GM10847 (cell line): ENCODE results near the gene GABRB2.

Experiments used
- POLR2A ChIP-seq: IDR thresholded peaks from 2 replicates; pipeline ENCODE4 v1.6.1; 2011; ENCODE audit not compliant: insufficient read length; ENCODE audit errors: extremely low read depth

GABRB2 gene

DNA sequence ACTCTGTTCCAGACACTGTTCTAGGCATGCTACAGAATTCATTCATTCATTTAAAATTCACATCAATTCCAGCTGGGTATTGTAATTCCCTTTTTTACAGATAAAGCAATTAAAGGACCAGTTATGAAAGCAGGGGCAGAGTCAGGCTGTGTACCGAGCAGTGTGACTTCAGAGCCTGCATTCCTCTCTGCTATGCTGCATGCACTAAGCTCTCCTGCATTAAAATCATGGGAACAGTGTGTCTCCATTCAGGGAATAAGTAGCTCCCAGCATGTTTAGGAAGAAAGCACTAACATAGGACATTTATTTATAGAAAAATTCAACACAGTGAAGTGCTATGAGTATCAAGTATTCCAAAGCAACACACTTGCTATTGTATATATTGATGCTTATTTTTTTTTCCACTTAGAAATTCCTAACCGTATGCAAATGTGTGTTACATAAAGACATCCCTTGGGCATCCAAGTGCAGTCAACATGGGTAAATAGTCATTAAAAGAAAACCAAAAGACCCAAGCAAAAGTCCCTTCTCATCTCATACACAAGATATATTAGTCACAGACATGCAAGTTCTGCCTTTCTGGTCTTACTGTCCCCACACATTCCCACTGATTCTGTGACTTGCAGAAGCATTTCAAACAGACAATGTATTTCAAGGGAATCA, 173.7 kb downstream of the GABRB2 start:
- TF ChIP-seq POLR2A: no peak

DNA sequence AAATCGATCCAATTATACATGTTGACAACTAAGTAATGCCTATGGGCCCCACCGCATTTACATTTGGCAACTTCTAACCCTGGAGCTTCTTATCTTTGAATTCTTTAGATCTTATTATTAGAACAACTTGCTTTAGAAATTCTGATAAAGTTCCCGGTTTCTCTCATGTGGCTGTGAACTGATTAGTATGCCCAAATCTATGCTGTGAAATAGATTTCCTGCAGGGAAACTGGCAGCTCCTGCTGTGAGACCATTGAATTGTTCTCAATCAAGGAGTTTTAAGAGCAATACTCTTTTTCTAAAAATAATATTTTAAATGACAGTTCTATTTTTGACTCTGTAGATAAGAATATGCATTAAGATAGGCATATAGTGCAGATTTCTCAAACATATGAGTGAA, 177.5 kb downstream of the GABRB2 start:
- no peak for TF ChIP-seq POLR2A

DNA sequence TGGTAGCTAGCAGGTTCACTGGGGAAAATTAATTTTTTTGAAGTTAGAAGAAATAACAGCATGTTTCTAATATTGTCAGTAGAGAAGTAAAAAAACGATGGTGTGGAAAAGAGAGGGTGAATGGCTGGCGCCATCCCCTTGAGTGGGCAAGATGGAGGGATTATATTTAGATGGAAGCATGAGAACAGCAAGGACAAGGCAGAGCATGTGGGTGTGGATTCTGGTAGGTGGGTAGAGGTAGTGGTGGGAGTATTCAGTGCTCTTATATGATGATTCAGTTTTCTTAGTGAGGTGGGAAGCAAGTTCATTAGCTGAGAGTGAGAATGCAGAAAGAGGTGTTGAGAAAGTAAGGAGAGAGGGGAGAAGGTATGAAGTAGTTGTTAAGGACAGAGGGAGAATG, 188.1 kb downstream of the GABRB2 start:
- TF ChIP-seq POLR2A: no peak

DNA sequence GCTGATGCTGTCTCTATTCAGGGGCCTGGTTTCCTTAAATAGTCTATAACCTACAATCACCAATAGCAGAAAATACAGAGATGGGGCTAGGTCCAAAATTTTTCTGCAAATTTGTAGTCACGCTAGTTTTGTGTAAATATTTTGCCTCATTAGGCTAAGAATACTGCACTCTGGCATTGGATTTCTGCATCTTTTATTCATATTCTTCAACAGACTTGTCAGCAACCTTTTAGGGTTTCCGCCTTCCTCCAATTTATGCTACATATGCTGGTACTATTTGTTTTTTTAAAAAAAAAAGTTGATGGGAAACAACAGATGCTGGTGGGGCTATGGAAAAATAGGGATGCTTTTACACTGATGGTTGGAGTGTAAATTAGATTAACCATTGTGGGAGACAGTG, 202.3 kb downstream of the GABRB2 start:
- TF ChIP-seq POLR2A: no peak

DNA sequence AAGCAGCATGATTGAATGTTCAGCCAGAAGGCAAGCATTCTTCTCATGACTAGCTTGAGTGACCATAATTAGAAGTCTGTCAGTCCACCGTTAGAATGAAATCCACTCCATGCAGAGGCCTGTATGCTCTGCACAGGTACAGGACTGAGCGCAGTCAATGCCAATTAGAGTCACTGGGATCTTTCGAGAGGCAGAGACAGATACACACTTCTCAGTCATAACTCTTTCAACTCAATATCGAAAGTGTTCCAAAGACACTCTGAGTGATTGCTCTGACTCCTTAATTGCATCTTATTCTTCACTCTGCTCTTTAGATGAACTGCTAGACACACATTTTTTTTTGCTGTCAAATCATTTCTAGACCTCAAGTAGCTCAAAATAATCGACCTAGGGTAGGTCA, 203.6 kb downstream of the GABRB2 start:
- TF ChIP-seq POLR2A: no peak

DNA sequence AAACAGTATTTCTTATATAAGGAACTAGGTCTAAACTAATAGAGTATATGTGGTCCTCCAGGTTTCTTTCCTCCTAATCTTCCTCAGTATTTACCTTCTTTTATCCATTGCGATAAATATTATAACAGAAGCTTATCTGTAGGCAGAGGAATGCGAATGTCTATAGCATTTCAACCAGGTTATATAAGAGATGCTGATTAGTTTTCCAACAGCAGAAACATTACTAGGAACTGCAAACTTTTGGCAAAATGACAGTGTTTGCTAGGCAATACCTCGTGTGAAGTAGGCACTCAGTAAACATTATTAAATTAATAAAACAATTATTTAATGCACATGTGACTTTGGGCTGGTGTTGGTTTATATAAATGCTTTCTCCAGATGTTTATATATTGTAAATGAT, 206.5 kb downstream of the GABRB2 start:
- no peak for TF ChIP-seq POLR2A

DNA sequence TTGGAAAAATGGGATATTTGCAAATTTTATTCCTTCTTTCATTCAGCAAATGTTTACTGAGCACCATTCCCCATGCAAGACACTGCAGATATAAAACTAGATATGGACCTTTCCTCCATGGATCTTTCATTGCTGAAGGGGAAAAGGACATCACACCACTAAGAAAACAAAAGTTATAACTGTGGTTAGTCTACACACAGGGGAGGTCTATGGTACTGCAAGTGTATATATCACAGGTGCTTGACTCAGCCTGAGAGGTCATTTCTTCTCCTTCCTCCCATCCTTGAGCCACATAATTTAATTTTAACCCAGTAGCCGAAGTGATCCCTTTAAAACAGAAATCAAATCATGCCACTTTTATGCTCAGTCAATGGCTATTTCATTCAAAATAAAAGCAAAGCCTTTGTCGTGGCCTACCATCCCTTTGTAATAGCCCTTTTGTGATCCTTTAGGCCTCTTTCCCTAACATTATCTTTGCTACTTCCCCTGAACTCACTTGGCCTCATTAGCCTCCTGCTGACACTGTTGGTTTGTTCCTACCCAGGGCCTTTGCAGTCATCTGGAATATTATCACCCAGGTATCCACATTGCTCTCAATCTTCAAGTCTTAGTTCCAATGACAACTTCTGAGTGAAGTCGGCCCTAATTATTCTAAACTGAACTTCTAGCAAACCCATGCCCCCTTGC, 213.2 kb downstream of the GABRB2 start:
- TF ChIP-seq POLR2A: no peak

DNA sequence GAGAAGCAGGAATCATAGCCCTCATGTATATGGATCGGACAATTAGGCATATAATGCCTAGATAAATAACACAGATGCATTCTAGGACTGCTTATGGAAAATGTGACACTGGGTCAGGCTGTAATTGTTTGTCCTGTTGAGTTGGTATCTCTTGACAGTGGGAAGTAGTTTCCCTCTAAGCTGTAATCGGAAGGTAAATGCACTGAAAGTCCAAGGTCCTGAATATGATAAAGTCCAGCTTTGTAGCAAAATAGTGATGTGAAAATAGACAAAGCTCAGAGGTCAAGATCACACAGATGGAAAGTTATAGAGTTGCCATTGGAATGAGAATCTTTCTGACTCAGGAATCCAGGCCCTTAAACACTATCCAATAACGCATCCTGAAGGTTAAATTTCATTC, 214.2 kb downstream of the GABRB2 start:
- TF ChIP-seq POLR2A: no peak

DNA sequence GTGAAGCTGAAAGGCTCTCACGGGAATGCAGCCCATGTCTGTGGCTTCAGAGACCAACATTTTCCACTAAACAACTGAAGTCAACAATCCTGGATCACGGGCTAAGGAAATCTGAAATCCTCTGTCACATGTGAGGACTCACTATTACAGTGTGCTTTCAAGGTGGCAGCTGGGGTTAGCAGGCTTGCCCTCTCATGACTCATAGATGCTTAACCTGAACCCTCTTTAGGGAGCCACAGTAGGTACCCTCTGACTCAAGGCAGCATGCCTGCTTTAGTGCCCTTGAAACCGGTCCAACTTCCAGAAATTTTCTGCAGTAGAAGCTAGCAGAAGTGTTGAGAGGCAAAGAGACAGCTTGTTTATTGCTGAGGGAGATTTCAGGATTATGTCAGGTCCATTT, 232.5 kb downstream of the GABRB2 start:
- no peak for TF ChIP-seq POLR2A

DNA sequence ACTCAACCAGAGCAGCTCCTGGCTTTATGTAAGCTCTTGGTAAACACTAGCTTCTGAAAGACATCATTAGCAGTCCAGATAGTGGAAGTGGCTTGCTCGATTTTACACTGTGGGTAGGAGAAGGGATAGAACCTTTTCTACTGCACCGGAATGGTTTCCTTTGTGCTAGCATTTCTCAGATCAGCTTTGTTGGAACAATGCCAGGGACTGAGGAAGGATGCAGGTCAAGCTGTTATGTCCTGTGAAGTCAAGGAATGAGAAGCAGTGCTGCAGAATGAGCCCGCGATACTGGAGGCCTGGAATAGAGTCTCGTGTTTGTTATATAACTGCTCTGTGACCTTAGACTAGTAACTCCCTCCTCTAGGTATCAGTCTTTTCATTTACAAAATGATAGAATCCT, 233.6 kb downstream of the GABRB2 start:
- no peak for TF ChIP-seq POLR2A

DNA sequence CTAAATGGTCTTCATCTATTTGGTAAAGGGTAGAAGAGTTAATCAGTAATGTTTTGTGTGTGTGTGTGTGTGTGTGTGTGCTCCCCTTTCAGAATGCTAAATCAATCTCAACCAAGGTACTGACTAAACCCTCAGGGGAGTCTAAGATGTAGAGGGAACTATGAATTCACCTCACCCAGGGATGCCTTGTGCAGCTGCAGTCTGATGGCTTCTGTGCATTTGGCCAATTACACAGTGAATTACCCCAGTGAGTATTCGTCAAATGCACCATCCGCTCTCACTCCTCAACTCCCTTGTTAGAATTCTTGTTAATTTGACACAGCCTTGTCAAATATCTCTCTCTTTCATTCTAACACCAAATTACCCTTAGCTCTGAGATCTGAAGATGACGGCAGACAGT, 234.6 kb downstream of the GABRB2 start:
- no peak for TF ChIP-seq POLR2A

DNA sequence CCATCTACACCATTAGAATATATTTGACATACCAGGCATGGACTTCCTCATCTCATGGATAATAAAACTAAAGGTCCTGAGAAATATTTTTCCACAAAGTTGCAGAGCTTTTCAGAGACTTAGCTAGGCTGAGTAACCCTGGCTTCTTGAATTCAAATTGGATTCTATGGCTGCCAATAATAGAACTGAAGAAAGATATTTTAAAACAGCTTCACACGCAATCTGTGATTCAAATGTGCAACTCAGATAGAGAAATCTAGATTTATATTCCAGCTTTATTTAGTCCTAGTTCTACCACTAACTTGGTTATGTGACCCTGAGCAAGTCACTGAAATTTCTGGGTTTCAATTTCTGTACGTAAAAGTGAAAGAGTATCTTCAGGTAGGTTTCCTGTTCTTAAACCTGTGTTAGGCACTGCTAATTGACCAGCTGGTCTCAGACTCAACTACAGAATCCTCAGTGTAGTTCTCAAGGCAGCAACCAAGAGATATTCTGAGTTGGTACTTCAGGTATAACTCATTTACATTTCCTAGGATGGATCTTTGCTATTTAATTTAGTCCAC, 235.3 kb downstream of the GABRB2 start:
- no peak for TF ChIP-seq POLR2A

DNA sequence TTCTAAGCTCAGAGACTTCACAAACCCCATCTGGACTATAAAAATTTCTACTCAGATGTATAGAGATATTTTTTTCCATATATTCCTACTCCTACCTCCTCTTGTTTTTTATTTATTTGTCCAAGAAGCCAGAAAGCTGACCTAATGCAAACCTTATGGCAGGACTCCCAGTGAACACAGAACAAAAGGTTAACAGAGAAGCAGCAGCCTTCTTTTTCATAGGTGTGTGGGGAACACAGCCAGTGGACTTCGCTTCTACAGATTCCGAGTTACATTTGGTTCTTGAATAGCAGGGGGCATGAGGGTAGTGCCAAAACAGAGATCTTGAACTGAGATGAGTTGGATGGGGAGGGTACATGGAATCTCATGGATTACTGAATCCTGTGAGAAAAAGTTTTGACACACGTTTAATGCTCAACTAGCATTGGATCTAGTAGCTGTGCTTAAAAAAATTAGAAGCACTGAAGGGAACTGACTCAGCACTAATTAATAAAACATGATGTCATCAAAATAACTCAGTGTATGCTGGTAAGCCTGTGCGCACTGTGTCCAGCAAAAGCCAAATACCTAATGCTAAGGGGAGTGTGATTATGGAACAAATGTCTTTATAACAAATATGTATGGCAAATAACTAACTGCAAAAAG, 240.1 kb downstream of the GABRB2 start:
- TF ChIP-seq POLR2A: no peak

DNA sequence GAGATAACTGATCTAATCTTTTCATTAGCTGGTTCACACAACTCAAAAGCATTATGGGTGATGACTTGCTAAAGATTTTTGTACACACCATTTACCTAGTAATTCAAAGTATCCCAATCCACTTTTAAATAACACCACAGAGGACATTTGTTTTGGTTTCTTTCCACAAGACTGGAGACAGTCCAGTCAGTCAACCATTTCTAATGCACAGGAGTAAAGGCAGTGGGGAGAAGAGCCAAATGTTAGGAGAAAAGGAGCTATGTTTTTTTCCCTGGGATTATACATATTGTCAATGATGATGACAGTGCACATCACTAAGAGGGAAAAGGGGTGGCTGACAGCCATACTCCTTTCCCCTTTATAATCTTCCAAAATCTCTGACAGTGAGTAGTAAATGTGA, 240.9 kb downstream of the GABRB2 start:
- no peak for TF ChIP-seq POLR2A

DNA sequence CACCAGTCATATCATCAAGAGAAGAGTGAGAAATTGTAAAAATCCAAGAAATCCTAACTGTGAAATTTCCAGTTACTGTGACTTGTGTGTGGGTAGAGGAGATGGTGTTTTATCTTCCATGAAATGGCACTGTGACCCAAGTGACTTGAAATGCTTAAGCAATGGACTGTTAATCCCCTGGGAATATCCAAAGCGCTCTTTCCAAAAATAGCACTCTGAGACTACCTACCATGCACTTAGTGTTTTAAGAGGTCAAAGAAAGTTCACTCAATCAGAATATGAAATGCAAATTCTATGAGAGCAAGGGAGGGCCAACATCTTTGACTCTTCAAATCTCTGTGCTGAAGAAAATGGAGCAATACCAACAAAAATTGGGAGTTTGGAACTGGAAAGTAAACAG, 244.0 kb downstream of the GABRB2 start:
- no peak for TF ChIP-seq POLR2A

DNA sequence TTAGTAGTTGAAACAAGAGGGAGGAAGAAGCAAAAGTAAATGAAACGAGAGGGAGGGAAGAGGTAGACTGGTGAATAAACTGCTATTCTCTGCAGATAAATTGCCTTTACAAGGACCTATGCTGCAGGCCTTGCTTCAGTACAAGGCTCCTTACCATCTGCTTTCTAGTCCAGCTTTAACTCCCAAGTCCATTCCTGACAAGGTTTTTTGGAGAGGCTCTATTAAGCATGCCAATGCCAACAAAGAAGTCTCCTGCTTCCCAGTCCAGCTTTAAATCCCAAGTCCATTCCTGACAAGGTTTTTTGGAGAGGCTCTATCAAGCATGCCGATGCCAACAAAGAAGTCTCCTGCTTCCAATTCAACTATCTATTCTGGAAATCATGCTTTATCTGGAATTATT, 244.9 kb downstream of the GABRB2 start:
- no peak for TF ChIP-seq POLR2A

DNA sequence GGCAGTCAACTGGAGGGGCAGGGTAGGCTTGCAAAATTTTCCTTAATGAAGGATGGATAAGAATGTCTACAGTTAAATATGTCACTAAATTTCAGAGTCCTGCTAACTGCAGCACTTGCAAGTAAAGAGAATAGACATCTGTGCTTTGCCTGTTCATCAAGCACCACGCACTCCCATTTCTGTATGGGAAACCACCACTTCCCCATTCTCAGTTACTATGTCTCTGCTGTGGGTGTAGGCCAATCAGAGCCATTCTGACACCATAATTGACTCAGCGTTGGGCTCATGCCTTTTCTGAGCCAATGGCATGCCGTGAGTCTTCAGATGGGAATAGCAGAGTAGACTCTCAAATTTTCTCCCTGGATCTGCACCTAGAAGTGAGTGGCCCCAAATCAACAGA, 247.5 kb downstream of the GABRB2 start:
- TF ChIP-seq POLR2A: no peak

DNA sequence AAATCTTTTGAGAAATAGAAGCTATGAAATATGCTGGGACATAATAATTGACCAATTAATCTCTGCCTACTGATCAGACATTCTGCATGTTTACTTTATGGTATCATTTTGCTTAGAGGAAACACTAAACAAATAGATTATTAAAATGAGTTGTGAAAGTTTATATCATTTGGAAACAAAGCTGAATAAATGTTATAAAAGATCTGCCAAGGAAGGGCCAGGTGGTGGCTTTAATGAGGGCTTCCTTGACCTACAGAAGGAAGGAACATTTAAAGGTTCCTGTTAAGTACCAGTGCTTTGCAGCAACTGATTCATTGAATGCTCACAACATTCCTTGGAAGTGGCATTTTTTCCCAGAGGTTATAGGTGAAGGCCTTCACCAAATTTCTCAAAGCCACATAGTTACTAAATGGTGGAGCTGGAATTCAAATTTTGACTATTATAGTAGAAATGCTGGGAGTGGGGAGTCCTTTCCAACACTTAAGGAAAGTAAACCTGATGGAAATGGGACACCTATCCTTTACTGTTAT, 250.7 kb downstream of the GABRB2 start:
- no peak for TF ChIP-seq POLR2A
